Adrenal gland (tissue), 12 donors: ENCODE measurements around the gene PLEKHG4B. TPM values are rescaled to one million over a fixed set of nuclear protein-coding genes. Genes with fewer than 3 reads are reported as not detected.
A peak's percentile ranks its signal among the peaks of the same experiment; 100 is the strongest.
"Not testable (repeated sequence)": the region's sequence is repeated elsewhere in the genome, so short reads cannot be mapped to it uniquely, and the experiment has no call there.

Source experiments
- DNase-seq, 7 donors: peaks; one replicate each; pipeline ENCODE4 v3.0.0-alpha.2; 2019 to 2020
- H3K27ac ChIP-seq, 5 donors: fragments of 200-600 bp; sonication (generic) in 4 of 5; 1 replicate in 3 of 5; 2 replicates in 2 of 5; pipeline versions ENCODE4 v1.5.1 to v1.8.0; 2016 to 2020; ENCODE audit warnings: mild to moderate bottlenecking in 1 of 5
- H3K27me3 ChIP-seq: fragments of 200-600 bp; 2 replicates; pipeline ENCODE4 v1.8.0; 2021
- H3K36me3 ChIP-seq, 2 donors: fragments of 200-600 bp; replicated peaks in 1 of 2; 1 replicate in 1 of 2; 2 replicates in 1 of 2; pipeline versions ENCODE4 v1.5.1 to v1.8.0; 2018 to 2022
- H3K4me1 ChIP-seq, 2 donors: fragments of 200-600 bp; replicated peaks in 1 of 2; 1 replicate in 1 of 2; 2 replicates in 1 of 2; pipeline versions ENCODE4 v1.5.1 to v1.8.0; 2018 to 2021
- H3K4me3 ChIP-seq, 4 donors: fragments of 200-600 bp; sonication (generic) in 3 of 4; one replicate each; pipeline ENCODE4 v1.5.1; 2016 to 2018
- H3K9me3 ChIP-seq, 3 donors: fragments of 200-600 bp; sonication (generic) in 1 of 3; replicated peaks in 1 of 3; 1 replicate in 2 of 3; 2 replicates in 1 of 3; pipeline versions ENCODE4 v1.5.1 to v1.8.0; 2016 to 2021
- POLR2A ChIP-seq, 2 donors: fragments of 450-650 bp; IDR thresholded peaks; one replicate each; pipeline ENCODE4 v1.6.1; 2017; ENCODE audit warnings: antibody characterized with exemption in 2 of 2, mild to moderate bottlenecking in 2 of 2, moderate library complexity in 1 of 2
- WGBS, 4 donors: extraction: QIAGEN DNeasy Blood & Tissue Kit in 2 of 4; methylation state at CpG; one replicate each; pipeline versions ENCODE4 v1.1.5 to v1.1.7; 2013 to 2017; 5-methylcytosine and 5-hydroxymethylcytosine counted together
- intact Hi-C, 2 donors: fragments of 100-400 bp; cut with DNase I; formaldehyde crosslinking; loops; one replicate each; pipeline versions ENCODE4 v1.14.1 to v1.15.0; 2022 to 2023
- polyA plus RNA-seq, 3 donors: library from polyadenylated mRNA; stranded (reverse); fragments of 200-250 nt in 2 of 3; fragments of 350-450 nt in 1 of 3; fragmentation: Illumina TruSeq in 1 of 3; extraction: RNeasy Lipid Tissue Mini Kit (QIAGEN cat#74804) in 1 of 3; gene quantifications; one replicate each; pipeline ENCODE4 v1.2.3, GENCODE V29; 2013 to 2014
- total RNA-seq, 9 donors: library from RNA; depleted of rRNA in 4 of 9; stranded (reverse); fragments of >200 nt in 4 of 9; fragments of 120-200 nt in 1 of 9; fragmentation: NEBNext Ultra II Directional in 1 of 9; extraction: Animal tissue kit (Norgen Biotek cat#: 25700) in 1 of 9; gene quantifications; one replicate each; pipeline versions ENCODE4 v1.1.0 to v1.2.4, GENCODE V29; 2013 to 2023
- TF ChIP-seq, protein P1 (sequence below), 6 experiments: fragments of 450-650 bp in 4 of 6; fragments of 200-600 bp in 2 of 6; sonication (generic) in 1 of 6; IDR thresholded peaks; 1 replicate in 5 of 6; 2 replicates in 1 of 6; pipeline versions ENCODE4 v1.5.1 to v1.8.0; 2016 to 2021; ENCODE audit warnings: antibody characterized with exemption in 6 of 6, mild to moderate bottlenecking in 2 of 6, moderate library complexity in 1 of 6
- donor health status: healthy with polysubstance abuse.
- donor health status: Bipolar disorder and iron deficiency.
- donor health status: DM: yes; HTN: yes; CAD: no.
- donor health status: DM: no; HTN: no; CAD: no.
- donor health status: DM: no; HTN: no; CAD: no.
- donor health status: DM: yes; HTN: yes; CAD: no.

PLEKHG4B gene
- total and polyA plus RNA-seq, 12 donors: 0.03 to 3.4 (median 0.12) TPM

DNA sequence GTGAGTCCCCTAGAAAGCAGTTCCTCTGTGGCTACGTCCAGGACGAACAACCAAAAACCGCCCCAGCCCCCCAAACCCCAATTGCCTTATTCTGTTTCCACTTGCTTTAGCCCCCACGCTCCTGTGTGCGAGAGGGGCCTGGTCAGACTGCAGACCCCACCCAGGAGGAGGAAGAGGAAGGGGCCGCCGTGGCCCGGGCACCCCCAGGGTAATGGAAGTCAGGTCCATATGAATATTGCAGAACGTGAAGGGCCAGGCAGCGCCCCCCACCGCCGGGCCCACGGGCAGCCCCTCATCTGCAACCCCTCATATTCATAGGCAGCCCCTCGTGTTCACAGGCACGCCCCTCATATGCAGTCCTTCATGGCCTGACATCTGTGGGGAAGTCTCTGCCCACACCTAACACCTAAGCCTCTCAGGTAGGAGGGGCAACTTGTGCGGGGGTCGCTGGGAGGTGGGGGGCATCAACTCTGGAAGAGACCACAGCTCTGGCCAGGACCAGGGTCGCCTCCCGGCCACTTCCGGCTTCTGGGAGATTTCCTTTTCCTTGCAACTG, 37.7 kb upstream of the PLEKHG4B start:
- 19 to 29% (median 24%) methylated on average over 10 to 20 of the region's 20 CpGs for WGBS, 4 donors
- no peak overlapping the region for H3K27ac ChIP-seq
- no peaks in the 10 kb centered on the region for H3K36me3 ChIP-seq
- no peaks in the 10 kb centered on the region for H3K4me1 ChIP-seq
- no peak for DNase-seq
- peaks cover 15% of the 10 kb centered on the region for H3K27me3 ChIP-seq
- intact Hi-C loops: no loop called here
- peak overlapping the region in 1 of 4 donors; percentile 85 for H3K4me3 ChIP-seq
- TF ChIP-seq, protein P1, sequence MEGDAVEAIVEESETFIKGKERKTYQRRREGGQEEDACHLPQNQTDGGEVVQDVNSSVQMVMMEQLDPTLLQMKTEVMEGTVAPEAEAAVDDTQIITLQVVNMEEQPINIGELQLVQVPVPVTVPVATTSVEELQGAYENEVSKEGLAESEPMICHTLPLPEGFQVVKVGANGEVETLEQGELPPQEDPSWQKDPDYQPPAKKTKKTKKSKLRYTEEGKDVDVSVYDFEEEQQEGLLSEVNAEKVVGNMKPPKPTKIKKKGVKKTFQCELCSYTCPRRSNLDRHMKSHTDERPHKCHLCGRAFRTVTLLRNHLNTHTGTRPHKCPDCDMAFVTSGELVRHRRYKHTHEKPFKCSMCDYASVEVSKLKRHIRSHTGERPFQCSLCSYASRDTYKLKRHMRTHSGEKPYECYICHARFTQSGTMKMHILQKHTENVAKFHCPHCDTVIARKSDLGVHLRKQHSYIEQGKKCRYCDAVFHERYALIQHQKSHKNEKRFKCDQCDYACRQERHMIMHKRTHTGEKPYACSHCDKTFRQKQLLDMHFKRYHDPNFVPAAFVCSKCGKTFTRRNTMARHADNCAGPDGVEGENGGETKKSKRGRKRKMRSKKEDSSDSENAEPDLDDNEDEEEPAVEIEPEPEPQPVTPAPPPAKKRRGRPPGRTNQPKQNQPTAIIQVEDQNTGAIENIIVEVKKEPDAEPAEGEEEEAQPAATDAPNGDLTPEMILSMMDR (IDR thresholded peaks at IDR 0.05): no peak
- TF ChIP-seq POLR2A (IDR thresholded peaks at IDR 0.05): no peak
- H3K9me3 ChIP-seq: no peaks in the 10 kb centered on the region

GRCh38 chr5:54876-55569, 36.9 kb upstream of the PLEKHG4B start:
- no peaks in the 10 kb centered on the region for H3K9me3 ChIP-seq
- H3K27me3 ChIP-seq: peaks cover 15% of the 10 kb centered on the region
- no peaks in the 10 kb centered on the region for H3K4me1 ChIP-seq
- no peaks in the 10 kb centered on the region for H3K36me3 ChIP-seq
- TF ChIP-seq POLR2A (IDR thresholded peaks at IDR 0.05): no peak
- TF ChIP-seq, protein P1 (IDR thresholded peaks at IDR 0.05): no peak
- no peak overlapping the region for H3K4me3 ChIP-seq
- no peak overlapping the region for H3K27ac ChIP-seq
- intact Hi-C loops: no loop called here
- WGBS, 4 donors: 88 to 91% (median 90%) methylated on average over 19 to 28 of the region's 28 CpGs
- no peak for DNase-seq

GRCh38 chr5:56561-57290, 35.2 kb upstream of the PLEKHG4B start:
- DNase-seq: peak in 1 of 7 donors; percentile 19
- H3K9me3 ChIP-seq: no peaks in the 10 kb centered on the region
- H3K27me3 ChIP-seq: peaks cover 15% of the 10 kb centered on the region
- H3K4me1 ChIP-seq: no peaks in the 10 kb centered on the region
- TF ChIP-seq, protein P1 (IDR thresholded peaks at IDR 0.05): no peak
- no peak for TF ChIP-seq POLR2A (IDR thresholded peaks at IDR 0.05)
- no peak overlapping the region for H3K27ac ChIP-seq
- WGBS, 4 donors: 50 to 58% (median 56%) methylated on average over 8 to 9 of the region's 9 CpGs
- H3K36me3 ChIP-seq: no peaks in the 10 kb centered on the region
- intact Hi-C loops: no loop called here
- no peak overlapping the region for H3K4me3 ChIP-seq

DNA sequence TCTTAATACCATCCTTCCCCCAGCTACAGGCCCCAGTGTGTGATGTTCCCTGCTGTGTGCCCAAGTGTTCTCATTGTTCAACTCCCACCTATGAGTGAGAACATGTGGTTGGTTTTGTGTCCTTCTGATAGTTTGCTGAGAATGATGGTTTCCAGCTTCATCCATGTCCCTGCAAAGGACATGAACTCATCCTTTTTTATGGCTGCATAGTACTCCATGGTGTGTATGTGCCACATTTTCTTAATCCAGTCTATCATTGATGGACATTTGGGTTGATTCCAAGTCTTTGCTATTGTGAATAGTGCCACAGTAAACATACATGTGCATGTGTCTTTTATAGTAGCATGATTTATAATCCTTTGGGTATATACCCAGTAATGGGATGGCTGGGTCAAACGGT, 31.7 kb upstream of the PLEKHG4B start:
- H3K27me3 ChIP-seq, DNase-seq, H3K36me3 ChIP-seq, H3K4me1 ChIP-seq, H3K27ac ChIP-seq, H3K9me3 ChIP-seq, intact Hi-C loops, H3K4me3 ChIP-seq: not testable (repeated sequence)
- WGBS, 4 donors: 59 to 74% (median 65%) methylated on average over 1 of the region's 1 CpG
